ENCODE data around the gene TAF4.
A peak's percentile ranks its signal among the peaks of the same experiment; 100 is the strongest.
"Not testable (repeated sequence)": the region's sequence is repeated elsewhere in the genome, so short reads cannot be mapped to it uniquely, and the experiment has no call there.

The TAF4 gene

DNA sequence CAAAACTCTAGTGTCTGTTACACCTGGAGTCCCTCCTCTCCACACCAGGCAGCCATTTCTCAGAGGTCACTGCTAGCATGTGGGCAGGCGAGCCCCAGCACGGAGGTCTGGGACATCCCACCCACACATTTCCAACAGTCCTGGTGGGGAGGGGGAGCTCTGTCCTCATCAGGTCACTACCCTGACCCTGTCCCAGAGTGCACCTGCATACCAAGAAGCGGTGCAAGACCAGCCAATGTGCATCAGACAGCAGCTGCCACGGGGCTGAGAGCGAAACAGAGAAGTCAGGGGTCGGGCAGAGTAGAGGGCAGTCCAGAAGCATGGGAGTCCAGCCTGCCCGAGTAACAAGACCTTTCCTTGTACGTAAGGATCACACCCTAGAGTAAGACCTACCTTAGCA lies 71.1 kb downstream of the TAF4 start:
- no peak for DNase-seq

DNA sequence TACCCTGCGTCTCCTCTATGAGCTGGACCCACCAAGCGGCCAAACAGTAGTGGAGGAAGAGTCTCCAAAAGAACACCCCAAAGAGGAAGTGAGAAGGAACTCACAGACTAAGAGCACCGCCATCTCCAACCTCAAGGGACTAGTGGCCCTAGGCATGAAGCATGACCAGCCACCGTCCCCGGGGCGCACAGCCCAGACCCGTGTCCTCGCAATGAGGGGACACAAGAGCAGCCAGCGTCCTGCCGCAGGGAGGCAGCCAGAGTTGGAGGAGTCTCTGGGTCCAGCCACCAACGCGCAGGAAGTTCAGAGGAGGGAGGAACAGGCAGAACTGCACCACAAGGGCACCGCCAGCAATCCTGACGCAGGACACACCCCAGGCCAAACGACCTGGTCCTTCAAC lies 72.6 kb downstream of the TAF4 start:
- no peak for DNase-seq

DNA sequence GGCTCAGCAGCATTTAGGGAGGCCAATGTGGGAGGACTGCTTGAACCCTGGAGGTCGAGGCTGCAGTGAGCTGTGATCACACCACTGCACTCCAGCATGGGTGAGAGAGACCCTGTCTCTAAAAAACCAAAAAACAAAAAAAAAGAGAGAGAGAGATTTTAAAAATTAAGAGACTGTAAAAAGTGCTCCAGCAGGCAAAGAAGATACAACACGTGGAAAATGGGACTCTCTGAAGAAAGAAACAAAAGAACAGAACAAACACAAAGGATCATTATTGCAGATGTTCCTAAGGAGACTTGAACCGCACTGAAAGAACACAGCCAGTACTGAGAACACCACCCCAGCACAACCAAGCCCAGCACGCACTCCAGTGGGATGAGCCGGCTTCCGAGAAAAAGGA lies 74.2 kb downstream of the TAF4 start:
- no peak for DNase-seq

DNA sequence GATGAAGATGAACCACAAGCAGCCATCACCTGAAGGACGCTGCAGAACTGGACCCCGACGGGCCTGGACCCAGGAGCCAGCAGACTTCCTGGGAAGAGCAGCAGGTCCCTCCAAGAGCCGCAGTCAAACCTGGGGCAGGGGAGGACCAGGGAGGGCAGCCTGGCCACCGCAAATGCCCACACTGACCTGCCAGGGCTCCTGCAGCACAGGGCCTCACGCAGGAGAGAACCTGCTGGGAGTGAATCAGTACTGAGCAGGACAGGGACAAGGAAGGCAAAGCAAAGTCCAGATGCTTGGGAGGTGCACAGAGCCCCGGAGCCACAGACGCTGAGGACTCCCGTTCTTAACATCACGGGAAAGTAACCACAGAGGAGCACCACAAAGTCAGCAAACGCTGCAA lies 75.2 kb downstream of the TAF4 start:
- no peak for DNase-seq

DNA sequence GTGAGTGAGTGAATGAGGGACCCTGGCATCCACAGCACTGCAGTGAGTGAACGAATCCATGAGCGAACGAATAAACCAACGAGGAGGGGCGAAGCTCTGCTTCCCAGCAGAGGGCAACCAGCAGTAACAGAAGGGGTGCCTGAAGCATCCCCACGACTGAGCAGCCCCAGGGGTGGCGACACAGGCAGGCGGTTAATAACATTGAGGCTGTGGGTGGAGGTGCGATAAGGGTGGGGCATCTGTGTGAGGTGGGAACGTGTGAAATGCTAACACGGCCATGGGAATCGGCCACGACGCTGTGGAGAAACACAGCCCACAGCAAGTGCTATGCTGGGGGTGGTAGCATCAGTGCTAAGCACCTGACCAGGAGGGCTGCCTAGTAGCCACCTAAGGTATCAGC lies 75.9 kb downstream of the TAF4 start:
- DNase-seq = no peak

DNA sequence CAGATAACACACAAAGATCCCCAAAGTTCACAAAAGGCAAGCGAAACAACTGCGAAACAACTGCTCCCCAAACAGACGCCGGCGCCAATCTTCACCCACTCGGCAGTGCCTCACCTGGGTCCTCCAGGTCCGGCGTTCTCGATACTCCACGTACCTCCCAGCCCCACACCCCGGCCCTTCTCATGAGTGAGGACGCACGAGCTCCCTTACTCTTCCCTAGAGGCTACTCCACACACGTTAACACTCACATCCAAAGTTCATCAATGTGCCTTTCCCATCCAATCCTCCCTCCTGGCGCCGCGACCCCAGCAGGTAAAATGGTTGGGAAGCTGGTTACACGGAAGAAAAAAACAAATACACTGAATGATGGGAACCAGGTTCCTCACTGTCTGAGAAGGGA lies 77.0 kb downstream of the TAF4 start:
- DNase-seq = no peak

DNA sequence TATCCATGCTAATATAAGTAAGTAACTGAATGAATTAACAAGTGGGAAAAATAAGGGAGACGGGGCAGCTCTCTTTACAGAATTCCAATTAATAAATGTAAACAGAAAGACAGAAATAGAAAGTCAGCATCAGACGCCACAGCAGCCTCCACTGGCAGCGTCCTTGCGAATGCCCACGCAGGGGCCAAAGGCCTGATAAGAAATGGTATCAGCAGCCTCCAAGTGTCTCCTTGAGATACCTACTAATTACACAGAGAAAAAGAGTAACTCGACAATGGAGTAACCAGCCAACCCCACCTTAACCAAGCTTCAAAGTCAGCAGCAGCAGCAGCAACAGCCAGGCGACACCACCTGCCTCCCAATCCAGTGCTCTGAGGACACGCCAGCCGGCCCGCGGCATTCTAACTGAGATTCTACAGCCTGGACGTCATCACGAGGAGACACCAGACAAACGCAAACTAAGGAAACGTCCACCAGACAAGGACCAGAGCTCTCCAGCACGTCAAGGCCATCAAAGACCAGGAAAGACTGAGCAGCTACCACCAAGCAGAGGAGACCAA lies 78.8 kb downstream of the TAF4 start:
- DNase-seq = no peak

DNA sequence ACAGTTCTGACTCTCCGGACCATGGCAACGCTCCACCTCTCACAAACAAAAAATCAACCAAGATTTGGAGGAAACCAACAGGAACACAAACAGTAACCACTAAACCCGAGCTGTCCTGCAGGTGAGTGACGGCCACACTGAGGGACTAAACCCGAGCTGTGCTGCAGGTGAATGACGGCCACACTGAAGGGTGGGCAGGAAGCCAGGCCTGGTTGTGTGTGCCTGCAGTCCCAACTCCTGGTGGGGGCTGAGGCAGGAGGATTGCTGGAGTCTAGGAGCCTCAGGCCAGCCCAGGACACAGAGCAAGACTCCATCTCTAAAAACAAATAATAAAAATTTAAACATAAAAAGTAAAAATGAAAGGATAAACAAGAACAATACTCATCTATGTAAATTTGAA lies 80.6 kb downstream of the TAF4 start:
- DNase-seq = no peak

DNA sequence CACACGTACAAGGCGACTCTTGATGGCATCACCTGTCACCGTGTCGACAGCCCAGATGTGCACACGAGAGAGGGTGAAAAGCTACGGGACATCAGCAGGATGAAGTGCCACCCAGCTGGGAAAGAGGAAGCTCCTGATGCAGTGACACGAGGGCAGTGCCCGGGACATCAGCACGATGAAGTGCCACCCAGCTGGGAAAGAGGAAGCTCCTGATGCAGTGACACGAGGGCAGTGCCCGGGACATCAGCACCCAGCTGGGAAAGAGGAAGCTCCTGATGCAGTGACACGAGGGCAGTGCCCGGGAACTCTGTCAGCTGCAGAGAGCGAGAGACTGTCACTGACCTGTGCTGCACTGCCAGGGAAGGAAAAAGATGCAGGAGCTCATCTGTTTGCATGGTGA lies 81.2 kb downstream of the TAF4 start:
- DNase-seq = not testable (repeated sequence)

DNA sequence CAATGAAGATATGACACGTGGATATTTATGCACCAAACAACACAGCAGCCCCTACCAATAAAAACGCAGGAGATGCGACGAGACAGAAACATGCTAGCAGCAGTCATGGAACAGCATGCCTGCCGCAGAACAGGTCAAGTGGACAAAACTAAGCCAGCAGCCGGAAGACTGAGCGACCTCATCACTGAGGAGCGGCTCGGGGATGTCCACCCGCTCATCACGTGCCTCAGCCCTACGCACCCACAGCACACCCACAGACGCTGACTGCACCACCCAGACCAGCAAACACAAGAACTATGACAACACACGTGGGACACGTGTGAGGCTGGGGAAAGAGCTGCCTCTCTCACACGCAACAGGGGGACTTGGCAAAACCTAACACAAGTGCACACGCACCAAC lies 81.7 kb downstream of the TAF4 start:
- DNase-seq = no peak

DNA sequence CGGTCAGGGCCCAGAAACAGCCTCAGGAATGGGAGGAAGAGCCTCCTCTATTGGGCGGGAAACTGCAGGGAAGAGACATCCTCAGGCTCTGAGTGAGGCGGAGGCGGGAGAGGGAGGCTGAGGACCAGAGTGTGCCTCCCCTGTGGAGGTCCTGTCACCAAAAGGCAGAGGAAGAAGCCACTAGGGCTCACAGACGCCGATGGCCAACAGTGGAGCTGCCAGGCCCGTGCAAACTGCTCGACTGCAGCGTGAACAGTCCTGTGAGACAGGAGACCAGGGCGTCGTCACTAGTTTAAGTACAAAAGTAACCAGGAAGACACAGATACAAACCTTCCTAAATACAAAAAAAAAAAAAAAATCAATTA lies 82.7 kb downstream of the TAF4 start:
- DNase-seq = no peak

DNA sequence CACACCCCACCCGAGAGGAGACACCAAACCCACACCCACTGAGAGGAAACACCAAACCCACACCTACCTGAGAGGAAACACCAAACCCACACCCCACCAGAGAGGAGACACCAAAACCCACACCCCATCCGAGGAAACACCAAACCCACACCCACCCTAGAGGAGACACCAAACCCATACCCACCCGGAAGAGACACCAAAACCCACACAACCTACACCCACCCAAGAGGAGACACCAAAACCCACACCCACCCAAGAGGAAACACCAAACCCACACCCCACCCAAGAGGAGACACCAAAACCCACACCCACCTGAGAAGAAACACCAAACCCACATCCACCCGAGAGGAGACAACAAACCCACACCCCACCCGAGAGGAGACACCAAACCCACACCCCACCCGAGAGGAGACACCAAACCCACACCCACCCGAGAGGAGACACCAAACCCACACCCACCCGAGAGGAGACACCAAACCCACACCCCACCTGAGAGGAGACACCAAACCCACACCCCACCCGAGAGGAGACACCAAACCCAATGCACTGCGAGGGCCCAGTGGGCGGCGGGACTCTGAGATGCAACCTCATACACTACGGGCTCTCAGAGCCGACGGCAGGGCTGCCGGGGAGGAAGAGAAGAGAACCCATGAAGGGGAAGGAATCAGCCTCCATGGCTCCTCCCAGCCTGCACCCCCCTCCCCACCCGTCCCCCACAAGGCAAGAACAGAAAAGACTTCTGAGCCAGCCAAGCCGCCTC lies 83.3 kb downstream of the TAF4 start:
- DNase-seq = no peak

DNA sequence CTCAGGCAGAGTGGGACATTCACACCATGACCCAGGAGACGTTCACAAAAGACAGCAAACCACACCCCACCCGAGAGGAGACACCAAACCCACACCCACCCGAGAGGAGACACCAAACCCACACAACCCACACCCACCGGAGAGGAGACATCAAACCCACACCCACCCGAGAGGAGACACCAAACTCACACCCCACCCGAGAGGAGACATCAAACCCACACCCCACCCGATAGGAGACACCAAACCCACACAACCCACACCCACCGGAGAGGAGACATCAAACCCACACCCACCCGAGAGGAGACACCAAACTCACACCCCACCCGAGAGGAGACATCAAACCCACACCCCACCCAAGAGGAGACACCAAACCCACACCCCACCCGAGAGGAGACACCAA lies 84.0 kb downstream of the TAF4 start:
- not testable (repeated sequence) for DNase-seq

DNA sequence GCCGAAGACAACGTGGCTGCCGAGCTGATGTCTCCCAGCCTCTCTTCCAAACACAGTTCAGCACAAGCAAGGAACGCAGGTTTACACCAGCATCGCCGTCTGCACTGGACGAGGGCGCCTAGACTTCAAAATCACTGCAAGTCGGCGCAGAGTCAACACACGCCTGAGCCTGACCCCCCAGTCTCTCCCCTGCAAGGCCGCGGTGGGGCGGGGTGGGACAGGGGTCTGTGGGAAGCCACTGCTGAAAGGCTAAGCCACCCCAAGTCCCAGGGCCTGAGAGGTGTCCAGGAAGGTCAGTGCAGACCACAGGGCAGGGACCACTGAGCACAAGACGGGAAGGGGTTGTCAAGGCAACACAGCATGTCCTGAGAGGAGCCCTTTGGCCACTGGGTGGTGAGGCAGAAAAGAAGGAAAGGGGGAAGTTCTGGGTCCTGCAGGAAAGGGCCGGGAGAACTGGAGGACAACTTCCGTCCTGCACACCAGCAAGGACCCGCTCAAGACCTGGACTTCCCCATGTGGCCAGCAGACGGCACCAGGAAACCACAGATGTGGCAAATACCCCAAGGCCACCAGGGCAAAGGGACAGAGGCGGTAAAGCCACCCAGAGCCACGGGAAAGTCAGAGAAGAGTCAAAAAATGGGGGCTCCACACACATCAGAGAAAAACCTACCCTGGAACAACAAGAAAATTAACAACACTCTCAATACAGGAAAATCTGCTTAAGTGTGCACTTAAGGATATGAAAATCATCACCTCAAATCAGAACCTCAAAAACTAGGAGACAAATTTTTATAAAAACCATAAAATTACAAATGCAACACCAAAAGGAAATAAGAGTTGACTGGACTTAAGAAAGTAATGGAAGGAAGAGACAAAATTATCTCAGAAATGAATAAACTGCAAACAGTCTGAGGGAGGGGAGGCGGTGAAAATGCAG lies 84.8 kb downstream of the TAF4 start:
- no peak for DNase-seq

DNA sequence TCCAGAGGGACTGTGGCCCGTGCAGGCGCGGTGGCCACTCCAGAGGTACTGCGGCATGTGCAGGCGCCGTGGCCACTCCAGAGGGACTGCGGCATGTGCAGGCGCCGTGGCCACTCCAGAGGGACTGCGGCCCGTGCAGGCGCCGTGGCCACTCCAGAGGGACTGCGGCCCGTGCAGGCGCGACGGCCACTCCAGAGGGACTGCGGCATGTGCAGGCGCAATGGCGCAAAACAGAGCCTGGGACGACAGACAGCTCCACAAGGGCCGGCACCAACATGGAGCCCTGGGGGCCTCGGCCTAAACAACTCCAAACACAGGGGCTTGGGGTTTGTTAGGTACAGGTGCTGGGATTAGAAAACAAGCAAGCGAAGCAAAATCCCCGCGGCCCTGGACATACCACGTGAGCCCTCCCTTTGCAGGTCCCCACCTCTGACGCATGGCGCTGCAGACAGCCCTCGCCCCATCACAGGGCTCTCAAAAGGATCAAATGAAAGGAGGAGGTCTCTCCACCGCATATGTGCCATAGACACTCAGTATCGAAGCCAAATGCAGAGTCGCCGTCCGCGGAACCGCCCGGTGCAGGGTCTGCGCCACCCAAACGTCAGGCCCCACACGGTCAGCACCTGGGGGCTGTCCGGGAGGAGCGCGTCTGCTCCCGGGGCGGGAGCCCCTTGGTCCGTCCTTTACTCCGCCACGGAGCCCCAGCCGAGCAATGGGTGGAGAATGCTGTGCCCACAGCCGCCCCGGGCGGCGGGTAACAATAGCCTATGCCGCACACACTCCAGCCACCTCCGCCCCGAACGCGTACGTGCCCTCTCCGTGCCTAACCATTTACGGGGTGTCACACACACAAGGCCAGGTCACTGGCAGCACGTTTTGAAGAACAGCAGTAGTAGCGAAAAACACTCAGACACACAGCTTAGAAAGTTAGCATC lies 85.7 kb downstream of the TAF4 start:
- DNase-seq = no peak

DNA sequence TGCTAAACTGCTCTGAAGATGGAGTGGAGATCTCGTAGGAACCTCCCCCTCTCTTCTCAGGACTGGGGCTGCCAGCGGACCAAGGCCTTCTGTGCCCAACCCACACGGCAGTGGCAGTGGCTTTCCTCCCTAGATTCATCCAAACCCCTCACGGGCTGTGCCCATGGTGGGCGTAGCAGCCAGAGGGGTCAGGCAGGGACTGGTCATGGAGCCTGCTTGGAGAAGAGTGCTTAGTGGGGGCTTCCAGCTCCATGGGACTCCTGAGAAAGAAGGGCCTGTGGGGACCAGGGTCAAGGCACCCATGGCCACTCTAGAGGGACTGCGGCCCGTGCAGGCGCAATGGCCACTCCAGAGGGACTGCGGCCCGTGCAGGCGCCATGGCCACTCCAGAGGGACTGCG lies 86.6 kb downstream of the TAF4 start:
- no peak for DNase-seq

DNA sequence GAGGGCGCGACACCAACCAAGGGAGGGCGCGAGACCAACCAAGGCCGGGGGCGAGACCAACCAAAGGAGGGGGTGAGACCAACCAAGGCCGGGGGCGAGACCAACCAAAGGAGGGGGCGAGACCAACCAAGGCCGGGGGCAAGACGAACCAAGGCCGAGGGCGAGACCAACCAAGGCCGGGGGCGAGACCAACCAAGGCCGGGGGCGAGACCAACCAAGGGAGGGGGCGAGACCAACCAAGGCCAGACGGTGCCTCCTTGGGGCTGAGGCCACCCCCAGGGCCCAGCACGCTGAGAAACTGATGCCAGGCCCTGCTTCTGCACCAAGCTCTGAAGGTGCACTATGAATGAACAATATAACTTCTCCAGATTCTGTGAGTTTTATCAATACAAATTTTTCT lies 87.2 kb downstream of the TAF4 start:
- no peak for DNase-seq

DNA sequence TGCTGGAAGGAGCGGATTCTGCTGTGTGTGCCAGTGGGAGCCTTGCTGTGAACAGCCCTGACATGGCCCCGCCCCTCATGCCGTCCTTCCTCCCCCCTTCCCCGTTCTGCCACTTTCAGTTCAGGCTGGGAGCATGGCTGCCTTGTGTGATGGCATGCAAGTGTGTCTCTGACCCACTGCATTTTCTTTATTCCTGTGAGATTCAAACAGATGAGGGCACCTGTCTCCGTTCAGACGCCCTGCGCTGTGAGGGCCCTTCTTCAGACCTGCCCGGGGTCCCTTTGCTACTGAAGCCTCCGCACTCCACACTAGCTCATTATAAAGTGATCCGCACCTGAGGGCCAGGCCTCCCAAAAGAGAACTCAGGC lies 88.3 kb downstream of the TAF4 start:
- DNase-seq = no peak

DNA sequence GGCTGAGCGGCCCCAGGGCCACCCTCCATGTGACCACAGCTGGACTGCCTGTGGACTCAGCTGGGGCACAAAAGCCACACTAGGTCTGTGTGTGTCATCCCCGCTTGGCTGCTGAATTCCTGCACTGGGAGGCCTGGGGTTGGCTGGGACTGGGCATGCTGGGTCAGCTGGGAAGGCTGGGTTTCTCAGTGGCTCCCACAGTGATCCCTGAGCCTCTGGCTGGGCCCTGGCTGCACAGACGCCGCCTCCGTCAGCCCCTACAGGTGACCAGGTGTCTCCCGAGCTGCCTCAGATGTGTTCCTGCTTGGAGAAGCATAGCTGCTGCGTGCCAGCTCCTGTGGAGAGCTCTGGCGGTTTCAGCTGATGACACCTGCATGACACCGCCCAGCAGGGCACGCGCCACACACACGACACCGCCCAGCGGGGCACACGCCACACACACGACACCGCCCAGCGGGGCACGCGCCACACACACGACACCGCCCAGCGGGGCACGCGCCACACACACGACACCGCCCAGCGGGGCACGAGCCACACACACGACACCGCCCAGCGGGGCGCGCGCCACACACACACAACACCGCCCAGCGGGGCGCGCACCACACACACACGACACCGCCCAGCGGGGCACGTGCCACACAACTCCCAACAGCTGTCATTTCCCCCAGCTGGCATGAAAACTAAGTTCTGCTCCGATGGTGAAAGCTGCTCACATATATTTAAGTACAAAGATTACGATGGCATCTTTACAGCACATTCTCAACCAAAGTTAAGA lies 88.8 kb downstream of the TAF4 start:
- DNase-seq = peak; percentile 36

DNA sequence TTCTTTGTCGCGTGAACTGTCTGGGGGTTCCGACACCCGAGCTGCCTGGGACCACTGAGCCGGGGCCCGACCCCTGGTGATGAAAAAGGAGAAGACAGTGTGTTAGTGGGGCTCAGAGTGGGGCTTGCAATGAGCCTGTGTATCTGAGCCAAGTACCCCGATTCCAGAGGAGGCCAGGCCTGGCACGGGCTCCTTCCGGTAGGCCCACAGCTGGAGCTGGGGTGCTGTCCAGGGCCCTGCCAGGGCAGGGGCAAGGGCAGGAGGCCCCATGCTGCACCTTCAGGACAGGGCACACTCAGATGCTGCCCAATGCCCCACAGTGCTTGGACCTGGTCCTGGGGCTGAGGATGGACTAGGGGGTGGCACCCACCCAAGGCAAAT lies 89.4 kb downstream of the TAF4 start:
- DNase-seq = no peak

DNA sequence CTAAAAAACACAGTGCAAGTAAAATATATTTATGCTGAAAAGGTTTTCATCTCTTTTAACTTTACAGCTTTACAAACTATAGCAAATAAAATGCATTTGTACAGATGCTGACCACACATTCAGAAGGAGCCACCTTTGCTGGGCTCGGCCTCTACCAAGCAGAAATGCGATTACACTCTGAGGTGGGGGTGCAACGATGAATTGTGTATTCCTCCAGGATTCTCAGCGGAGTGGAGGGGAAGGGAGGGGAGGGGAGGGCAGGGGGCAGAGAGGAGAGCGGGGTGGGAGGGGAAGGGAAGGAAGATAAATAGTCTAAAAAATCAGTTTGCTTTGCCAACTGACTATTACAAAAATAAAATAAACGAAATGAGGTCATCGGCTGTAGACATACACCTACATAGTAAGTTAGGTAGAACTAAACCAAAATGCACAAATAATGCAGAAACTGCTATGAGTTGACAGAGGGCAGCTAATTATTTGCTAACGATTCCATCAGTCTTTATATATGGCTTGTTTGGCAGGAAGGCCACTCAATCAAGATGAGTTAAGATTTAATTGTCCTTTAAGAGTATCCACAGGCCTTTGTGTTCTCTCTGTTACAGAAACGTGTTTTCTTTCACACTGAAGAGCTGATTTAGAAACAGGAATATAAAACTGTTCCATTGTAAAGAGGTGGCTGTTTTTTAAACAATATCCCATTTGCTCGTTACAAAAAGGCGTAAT lies 90.1 kb downstream of the TAF4 start:
- no peak for DNase-seq

DNA sequence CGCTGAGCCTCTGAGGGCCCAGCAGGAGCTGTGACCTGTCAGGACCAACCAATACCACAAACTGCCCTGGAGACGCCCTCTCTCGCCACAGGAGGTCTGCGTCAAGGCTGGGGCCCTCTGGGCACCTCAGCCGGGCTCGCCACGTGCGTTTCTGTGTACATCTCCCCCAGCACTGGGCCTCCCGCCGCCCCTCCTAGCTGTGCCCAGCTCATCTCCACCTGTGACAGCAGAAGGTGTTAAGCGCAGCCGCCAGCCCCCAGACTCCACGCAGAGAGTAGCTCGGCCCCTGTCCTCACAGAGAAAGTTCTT lies 91.4 kb downstream of the TAF4 start:
- DNase-seq = no peak
